OCI-LY1 (cell line): Measurements from ENCODE around the gene SHISAL2A.

Experiments
- H2AFZ ChIP-seq: fragments of 200-600 bp; sonication (generic), shearing (Covaris generic); 2 replicates; pipeline ENCODE4 v1.6.0; 2014; ENCODE audit warnings: antibody characterized with exemption, mild to moderate bottlenecking, low read length
- H3F3A ChIP-seq: fragments of 200-600 bp; sonication (generic), shearing (Covaris generic); 2 replicates; pipeline ENCODE4 v1.6.0; 2014; ENCODE audit warnings: mild to moderate bottlenecking, antibody characterized with exemption, low read length, moderate library complexity; ENCODE audit not compliant: insufficient read depth
- H3K27ac ChIP-seq: fragments of 200-600 bp; sonication (generic); 2 replicates; pipeline ENCODE4 v1.5.1; 2014; ENCODE audit warnings: low read length, mixed run types, mild to moderate bottlenecking, low read depth; ENCODE audit not compliant: poor library complexity, severe bottlenecking
- H3K27me3 ChIP-seq: fragments of 200-600 bp; sonication (generic); 2 replicates; pipeline ENCODE4 v1.6.0; 2014; ENCODE audit warnings: antibody characterized with exemption, mild to moderate bottlenecking, low read length, moderate library complexity; ENCODE audit not compliant: insufficient read depth
- H3K36me3 ChIP-seq: fragments of 200-600 bp; sonication (generic); 2 replicates; pipeline ENCODE4 v1.6.1; 2014; ENCODE audit warnings: mild to moderate bottlenecking, antibody characterized with exemption, low read length, moderate library complexity, mixed read lengths; ENCODE audit not compliant: insufficient read depth
- H3K4me1 ChIP-seq: fragments of 200-600 bp; sonication (generic); 2 replicates; pipeline ENCODE4 v1.5.1; 2014; ENCODE audit warnings: mild to moderate bottlenecking, low read length, moderate library complexity; ENCODE audit not compliant: insufficient read depth, severe bottlenecking
- H3K4me2 ChIP-seq: fragments of 200-600 bp; sonication (generic), shearing (Covaris generic); 2 replicates; pipeline ENCODE4 v1.6.1; 2014; ENCODE audit warnings: low read length
- H3K4me3 ChIP-seq: fragments of 200-600 bp; sonication (generic); 2 replicates; pipeline ENCODE4 v1.5.1; 2014; ENCODE audit warnings: low read length, low read depth, mild to moderate bottlenecking, mixed read lengths; ENCODE audit not compliant: poor library complexity, severe bottlenecking
- H3K79me2 ChIP-seq: fragments of 200-600 bp; shearing (Covaris generic); 2 replicates; pipeline ENCODE4 v1.6.1; 2016; ENCODE audit warnings: mixed run types, low read length, mixed read lengths; ENCODE audit not compliant: insufficient read depth
- H3K9ac ChIP-seq: fragments of 200-600 bp; sonication (generic), shearing (Covaris generic); 2 replicates; pipeline ENCODE4 v1.6.1; 2014; ENCODE audit warnings: mild to moderate bottlenecking, low read length, mixed read lengths
- H3K9me2 ChIP-seq: fragments of 200-600 bp; sonication (generic), shearing (Covaris generic); 2 replicates; pipeline ENCODE4 v1.6.1; 2014; ENCODE audit warnings: low read depth, mild to moderate bottlenecking, low read length, mixed read lengths
- H3K9me3 ChIP-seq: fragments of 200-600 bp; shearing (Covaris generic); 2 replicates; pipeline ENCODE4 v1.6.1; 2014; ENCODE audit warnings: low read length, mixed read lengths
- H4K20me1 ChIP-seq: fragments of 200-600 bp; sonication (generic), shearing (Covaris generic); 2 replicates; pipeline ENCODE4 v1.6.0; 2016; ENCODE audit warnings: mild to moderate bottlenecking, low read length; ENCODE audit not compliant: insufficient read depth
- CTCF ChIP-seq: fragments of 200-600 bp; sonication (generic), shearing (Covaris generic); IDR thresholded peaks from 2 replicates; pipeline ENCODE4 v1.5.1; 2017; ENCODE audit warnings: mild to moderate bottlenecking, antibody characterized with exemption, low read length, moderate library complexity, mixed read lengths
- EZH2 ChIP-seq: fragments of 200-600 bp; sonication (generic), shearing (Covaris generic); IDR thresholded peaks from 2 replicates; pipeline ENCODE4 v1.8.0; 2017; ENCODE audit warnings: borderline replicate concordance, mixed run types, mild to moderate bottlenecking, antibody characterized with exemption, low read length, moderate library complexity, mixed read lengths

The SHISAL2A gene

GRCh38 chr1:52693843-52694242 is 60.9 kb downstream of the SHISAL2A start:
- no peak overlapping the region for H2AFZ ChIP-seq
- peaks cover 20% of the 10 kb centered on the region for H3K4me1 ChIP-seq
- no peak overlapping the region for H3K27ac ChIP-seq
- TF ChIP-seq EZH2: no peak
- no peak overlapping the region for H3K4me2 ChIP-seq
- no peaks in the 10 kb centered on the region for H3F3A ChIP-seq
- no peak overlapping the region for H3K9ac ChIP-seq
- no peaks in the 10 kb centered on the region for H3K27me3 ChIP-seq
- H3K9me3 ChIP-seq: no peaks in the 10 kb centered on the region
- H4K20me1 ChIP-seq: no peaks in the 10 kb centered on the region
- H3K79me2 ChIP-seq: peaks cover 19% of the 10 kb centered on the region
- H3K9me2 ChIP-seq: no peaks in the 10 kb centered on the region
- H3K36me3 ChIP-seq: peaks cover 28% of the 10 kb centered on the region
- H3K4me3 ChIP-seq: no peak overlapping the region

- H3K79me2 ChIP-seq: peaks cover 19% of the 10 kb centered on the region
- no peaks in the 10 kb centered on the region for H4K20me1 ChIP-seq
- H3K4me2 ChIP-seq: no peak overlapping the region
- no peak overlapping the region for H2AFZ ChIP-seq
- peaks cover 23% of the 10 kb centered on the region for H3K36me3 ChIP-seq
- no peak overlapping the region for H3K27ac ChIP-seq
- no peak overlapping the region for H3K9ac ChIP-seq
- H3F3A ChIP-seq: no peaks in the 10 kb centered on the region
- TF ChIP-seq CTCF: no peak
- TF ChIP-seq EZH2: no peak
- peaks cover 20% of the 10 kb centered on the region for H3K4me1 ChIP-seq
- H3K4me3 ChIP-seq: no peak overlapping the region
- H3K27me3 ChIP-seq: no peaks in the 10 kb centered on the region
- H3K9me3 ChIP-seq: no peaks in the 10 kb centered on the region
- H3K9me2 ChIP-seq: no peaks in the 10 kb centered on the region
Measured at GRCh38 chr1:52695627-52696026, 62.7 kb downstream of the SHISAL2A start.

- Histone ChIP-seq H3K9me3 (no peaks in the 10 kb centered on the region), H3K27ac (peak within 1 kb of the TSS; percentile 9), H3K36me3 (peaks cover 2% of the 10 kb centered on the region), H3K4me2 (peak within 1 kb of the TSS; percentile 84), H2AFZ (peak within 1 kb of the TSS; percentile 56), H3F3A (no peaks in the 10 kb centered on the region), H3K4me3 (peak within 1 kb of the TSS; percentile 92), H3K9ac (peak within 1 kb of the TSS; percentile 84), H3K79me2 (peaks cover 19% of the 10 kb centered on the region), H3K4me1 (peaks cover 27% of the 10 kb centered on the region), H3K9me2 (no peaks in the 10 kb centered on the region), H4K20me1 (no peaks in the 10 kb centered on the region), H3K27me3 (no peaks in the 10 kb centered on the region)
- TF ChIP-seq EZH2 (no peak), CTCF (no peak)
Measured at GRCh38 chr1:52697795-52698674, 65.1 kb downstream of the SHISAL2A start, which contains the start of gene COA7. COA7 (minus strand) TSS chr1:52698347; CDS start chr1:52698326, 21 bp downstream.
